Heart left ventricle (tissue), 16 donors: ENCODE results near the gene TAB2. TPM values are rescaled to one million over a fixed set of nuclear protein-coding genes. Genes with fewer than 3 reads are reported as not detected.

Experiments used
- ATAC-seq, 4 donors: fragments of 200-7000 bp; cut with Tn5 transposase; one replicate each; pipeline ENCODE4 v1.9.1; 2020 to 2022; ENCODE audit warnings: moderate library complexity in 4 of 4, mild to moderate bottlenecking in 3 of 4, moderate number of reproducible peaks in 1 of 4
- DNase-seq, 5 donors: peaks; one replicate each; pipeline ENCODE4 v3.0.0-alpha.2; 2020
- H3K27ac ChIP-seq, 12 donors: fragments of 200-600 bp; sonication (generic) in 4 of 12; one replicate each; pipeline versions ENCODE4 v1.5.0 to v1.8.0; 2016 to 2022; ENCODE audit warnings: mild to moderate bottlenecking in 2 of 12
- H3K27me3 ChIP-seq, 9 donors: fragments of 200-600 bp; sonication (generic) in 2 of 9; one replicate each; pipeline versions ENCODE4 v1.5.1 to v1.8.0; 2016 to 2022; ENCODE audit warnings: mild to moderate bottlenecking in 3 of 9
- H3K36me3 ChIP-seq, 9 donors: fragments of 200-600 bp; sonication (generic) in 2 of 9; one replicate each; pipeline versions ENCODE4 v1.5.0 to v1.8.0; 2018 to 2022; ENCODE audit warnings: mild to moderate bottlenecking in 2 of 9
- H3K4me1 ChIP-seq, 12 donors: fragments of 200-600 bp; sonication (generic) in 4 of 12; one replicate each; pipeline versions ENCODE4 v1.5.0 to v1.8.0; 2016 to 2022; ENCODE audit warnings: mild to moderate bottlenecking in 3 of 12
- H3K4me3 ChIP-seq, 12 donors: fragments of 200-600 bp; sonication (generic) in 4 of 12; one replicate each; pipeline versions ENCODE4 v1.5.0 to v1.8.0; 2017 to 2022; ENCODE audit warnings: mild to moderate bottlenecking in 9 of 12, moderate library complexity in 4 of 12
- H3K9me3 ChIP-seq, 12 donors: fragments of 200-600 bp; sonication (generic) in 4 of 12; one replicate each; pipeline versions ENCODE4 v1.5.0 to v1.8.0; 2016 to 2022; ENCODE audit warnings: mild to moderate bottlenecking in 1 of 12
- POLR2A ChIP-seq, 2 donors: fragments of 450-650 bp; IDR thresholded peaks; one replicate each; pipeline ENCODE4 v1.6.1; 2017; ENCODE audit warnings: antibody characterized with exemption in 2 of 2, mild to moderate bottlenecking in 2 of 2, moderate library complexity in 2 of 2
- WGBS, 4 donors: extraction: QIAGEN DNeasy Blood & Tissue Kit in 2 of 4; methylation state at CpG; one replicate each; pipeline versions ENCODE4 v1.1.5 to v1.1.7; 2013 to 2018; 5-methylcytosine and 5-hydroxymethylcytosine counted together
- intact Hi-C, 10 donors: fragments of 100-400 bp; cut with DNase I; formaldehyde crosslinking; loops; one replicate each; pipeline versions ENCODE4 v1.11.1 to v1.14.2; 2022
- polyA plus RNA-seq, 2 donors: library from polyadenylated mRNA; stranded (reverse); fragments of 200-250 nt; gene quantifications; one replicate each; pipeline ENCODE4 v1.2.3, GENCODE V29; 2013
- total RNA-seq, 9 donors: library from RNA; depleted of rRNA in 2 of 9; stranded (reverse); fragments of >200 nt in 2 of 9; fragmentation: NEBNext Ultra II Directional in 3 of 9; extraction: Animal tissue kit (Norgen Biotek cat#: 25700) in 3 of 9; gene quantifications; one replicate each; pipeline versions ENCODE4 v1.1.0 to v1.2.4, GENCODE V29; 2016 to 2023
- TF ChIP-seq, protein P1 (sequence below), 12 donors: fragments of 200-600 bp; sonication (generic) in 4 of 12; IDR thresholded peaks; one replicate each; pipeline versions ENCODE4 v1.5.0 to v1.8.0; 2018 to 2022; ENCODE audit warnings: antibody characterized with exemption in 12 of 12, mild to moderate bottlenecking in 5 of 12
- donor health status: ischemic (EF 13 %, LVEDD 7.1; RV severe dilation, severe dysfunction).
- donor health status: healthy with polysubstance abuse.
- donor health status: DM: no; HTN: yes; CAD: no.
- donor health status: DM: no; HTN: no; CAD: no.
- donor health status: ischemic (EF 25% LVEDD 6.9; RV normal size, moderate dysfunction).
- donor health status: ischemic (EF 25% LVEDD 5.7; RV mildly dilated, moderate dysfunction).
- donor health status: healthy.
- donor health status: DM: yes; HTN: yes; CAD: no.
- donor health status: ischemic (EF 35%, LVEDD 5.7; RV mildly dilated, moderate dysfunction).
- donor health status: nonischemic (EF 11% LVEDD 7.7; RV severe dilation, severe dysfunction).
- donor health status: DM: yes; HTN: yes; CAD: no.
- donor health status: PGD.
- donor health status: ischemic (EF 29% LVEDD 5.4; RV normal size, mild dysfunction).
- donor health status: nonischemic (EF 23%, LVEDD 6.1; RV moderate dilation, normal function).

The TAB2 gene
- total and polyA plus RNA-seq, 11 donors = 19.1 to 95.5 (median 53.7) TPM

DNA sequence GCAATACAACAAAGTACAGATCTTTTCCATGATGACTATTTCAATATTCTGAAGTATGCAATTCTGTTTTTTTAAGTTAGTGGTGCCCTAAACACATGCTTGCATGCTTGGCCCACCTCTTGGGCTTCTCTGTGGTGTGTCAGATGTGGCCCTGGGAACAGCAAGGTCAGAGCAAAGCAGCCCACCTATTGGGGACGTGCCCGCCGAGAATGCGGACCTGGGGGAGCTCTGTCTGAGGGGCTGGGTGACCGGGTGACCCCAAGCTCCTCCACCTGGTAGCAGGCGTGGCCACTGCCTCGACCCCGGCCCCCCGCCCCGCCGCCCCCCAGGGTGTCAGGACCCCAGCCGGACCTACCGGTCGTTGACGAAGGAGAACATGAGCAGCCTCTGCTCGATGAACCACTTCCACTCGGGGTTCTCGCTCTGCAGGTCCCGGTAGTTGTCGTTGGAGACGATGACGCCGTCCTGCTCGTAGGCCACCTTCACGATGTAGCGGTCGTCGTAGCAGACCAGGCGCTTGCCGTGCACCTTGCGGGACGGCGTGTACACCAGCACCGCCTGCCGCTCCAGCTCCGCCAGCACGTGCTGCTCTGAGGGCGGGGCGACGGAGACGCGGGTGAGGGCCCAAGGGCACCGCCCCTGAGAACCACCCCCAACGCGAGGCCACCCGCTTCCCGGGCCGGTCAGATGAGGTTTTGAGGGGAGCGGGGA, 139.0 kb downstream of the TAB2 start:
- intact Hi-C loops = loop anchor here in 4 of 10 donors (5.0 to 10.0 kb wide), 2 partner anchors 58 to 61 kb away; no protein-coding TSS in a partner anchor

DNA sequence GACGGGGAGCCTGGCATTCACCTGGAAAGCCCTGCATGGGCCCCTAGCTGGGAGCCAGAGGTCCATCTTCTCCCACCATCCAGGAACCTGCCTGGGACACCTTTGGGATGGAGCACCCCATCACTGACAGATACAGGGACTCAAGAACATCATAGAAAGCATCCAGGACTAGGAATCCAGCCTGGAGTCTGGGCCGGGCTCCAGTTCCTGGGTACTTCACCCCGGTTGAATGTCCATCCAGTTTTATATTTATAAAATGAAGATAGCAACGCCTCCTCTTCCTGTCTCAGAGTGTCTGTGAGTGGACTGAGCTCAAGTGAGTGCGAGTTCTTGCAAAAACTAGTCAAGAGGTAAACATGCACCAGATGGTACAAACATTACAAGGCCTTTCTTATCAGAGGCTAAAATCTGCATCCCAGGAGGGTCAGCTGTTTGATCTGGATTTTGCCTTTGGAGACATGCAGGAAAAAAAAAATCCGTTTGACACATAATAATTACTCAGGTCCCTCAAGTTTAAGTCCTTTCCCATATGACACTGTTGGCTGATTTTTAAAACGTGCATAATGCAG, 139.9 kb downstream of the TAB2 start:
- H3K9me3 ChIP-seq = no peaks in the 10 kb centered on the region
- no peak overlapping the region for H3K27ac ChIP-seq
- no peak overlapping the region for H3K4me3 ChIP-seq
- WGBS, 4 donors = 24 to 30% (median 26%) methylated on average over 6 to 7 of the region's 7 CpGs
- no peak for TF ChIP-seq POLR2A (IDR thresholded peaks at IDR 0.05)
- TF ChIP-seq, protein P1, sequence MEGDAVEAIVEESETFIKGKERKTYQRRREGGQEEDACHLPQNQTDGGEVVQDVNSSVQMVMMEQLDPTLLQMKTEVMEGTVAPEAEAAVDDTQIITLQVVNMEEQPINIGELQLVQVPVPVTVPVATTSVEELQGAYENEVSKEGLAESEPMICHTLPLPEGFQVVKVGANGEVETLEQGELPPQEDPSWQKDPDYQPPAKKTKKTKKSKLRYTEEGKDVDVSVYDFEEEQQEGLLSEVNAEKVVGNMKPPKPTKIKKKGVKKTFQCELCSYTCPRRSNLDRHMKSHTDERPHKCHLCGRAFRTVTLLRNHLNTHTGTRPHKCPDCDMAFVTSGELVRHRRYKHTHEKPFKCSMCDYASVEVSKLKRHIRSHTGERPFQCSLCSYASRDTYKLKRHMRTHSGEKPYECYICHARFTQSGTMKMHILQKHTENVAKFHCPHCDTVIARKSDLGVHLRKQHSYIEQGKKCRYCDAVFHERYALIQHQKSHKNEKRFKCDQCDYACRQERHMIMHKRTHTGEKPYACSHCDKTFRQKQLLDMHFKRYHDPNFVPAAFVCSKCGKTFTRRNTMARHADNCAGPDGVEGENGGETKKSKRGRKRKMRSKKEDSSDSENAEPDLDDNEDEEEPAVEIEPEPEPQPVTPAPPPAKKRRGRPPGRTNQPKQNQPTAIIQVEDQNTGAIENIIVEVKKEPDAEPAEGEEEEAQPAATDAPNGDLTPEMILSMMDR (IDR thresholded peaks at IDR 0.05) = no peak
- H3K27me3 ChIP-seq = peaks cover 0 to 14% (median 0%) of the 10 kb centered on the region in 9 donors
- DNase-seq (peak in 2 of 5 donors; percentile 44 to 52), ATAC-seq (peak in 2 of 4 donors; percentile 2 to 6)
- H3K36me3 ChIP-seq = peaks cover 0 to 27% (median 0%) of the 10 kb centered on the region in 9 donors
- peaks cover 4 to 46% (median 36%) of the 10 kb centered on the region in 12 donors for H3K4me1 ChIP-seq
- intact Hi-C loops = loop anchor here in 4 of 10 donors (5.0 to 10.0 kb wide), 2 partner anchors 57 to 60 kb away; no protein-coding TSS in a partner anchor

More for the DNA sequence above, 139.0 kb downstream of the TAB2 start:
- Histone ChIP-seq H3K27me3 (peaks cover 0 to 21% (median 0%) of the 10 kb centered on the region in 9 donors), H3K27ac (no peak overlapping the region), H3K4me1 (peaks cover 4 to 51% (median 38%) of the 10 kb centered on the region in 12 donors), H3K9me3 (no peaks in the 10 kb centered on the region), H3K36me3 (peaks cover 0 to 27% (median 0%) of the 10 kb centered on the region in 9 donors), H3K4me3 (no peak overlapping the region)
- ATAC-seq (no peak), DNase-seq (no peak)
- TF ChIP-seq, protein P1 (IDR thresholded peaks at IDR 0.05) = no peak
- TF ChIP-seq POLR2A (IDR thresholded peaks at IDR 0.05) = no peak
- 82 to 96% (median 88%) methylated on average over 36 to 49 of the region's 49 CpGs for WGBS, 4 donors

DNA sequence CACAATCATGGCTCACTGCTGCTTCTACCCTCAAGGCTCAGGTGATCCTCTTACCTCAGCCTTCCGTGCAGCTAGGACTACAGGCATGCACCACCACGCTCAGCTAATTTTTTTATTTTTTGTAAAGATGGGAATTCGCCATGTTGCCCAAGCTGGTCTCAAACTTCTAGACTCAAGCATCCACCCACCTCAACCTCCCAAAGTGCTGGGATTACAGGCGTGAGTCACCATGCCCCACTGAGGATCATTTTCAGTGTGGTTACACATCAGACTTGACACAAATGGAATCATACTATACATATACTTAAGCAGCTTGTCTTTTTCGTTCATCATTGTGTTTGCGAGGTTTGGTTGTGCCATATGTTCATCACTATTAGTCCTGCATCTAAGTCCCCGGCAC, 140.7 kb downstream of the TAB2 start:
- intact Hi-C loops = loop anchor here in 4 of 10 donors (5.0 to 10.0 kb wide), 2 partner anchors 57 to 59 kb away; no protein-coding TSS in a partner anchor

More for the DNA sequence above, 140.7 kb downstream of the TAB2 start:
- no peak for ATAC-seq
- no peaks in the 10 kb centered on the region for H3K9me3 ChIP-seq
- TF ChIP-seq, protein P1 (IDR thresholded peaks at IDR 0.05) = no peak
- no peak for TF ChIP-seq POLR2A (IDR thresholded peaks at IDR 0.05)
- H3K4me3 ChIP-seq = no peak overlapping the region
- DNase-seq = no peak
- 92 to 95% (median 95%) methylated on average over 7 of the region's 7 CpGs for WGBS, 4 donors
- H3K27ac ChIP-seq = no peak overlapping the region
- H3K36me3 ChIP-seq = peaks cover 0 to 27% (median 0%) of the 10 kb centered on the region in 9 donors
- peaks cover 4 to 44% (median 34%) of the 10 kb centered on the region in 12 donors for H3K4me1 ChIP-seq
- peaks cover 0 to 14% (median 0%) of the 10 kb centered on the region in 9 donors for H3K27me3 ChIP-seq
